DMS 273 treated with DMSO at 0.1 percent for 48 hours (cell line): Measurements from ENCODE around the gene CCR5AS.
"Not testable (repeated sequence)": the region's sequence is repeated elsewhere in the genome, so short reads cannot be mapped to it uniquely, and the experiment has no call there.

Source experiments
- DNase-seq: peaks from one replicate; lab custom pipeline; 2025; lab: John Stamatoyannopoulos, UW

Gene CCR5AS

DNA sequence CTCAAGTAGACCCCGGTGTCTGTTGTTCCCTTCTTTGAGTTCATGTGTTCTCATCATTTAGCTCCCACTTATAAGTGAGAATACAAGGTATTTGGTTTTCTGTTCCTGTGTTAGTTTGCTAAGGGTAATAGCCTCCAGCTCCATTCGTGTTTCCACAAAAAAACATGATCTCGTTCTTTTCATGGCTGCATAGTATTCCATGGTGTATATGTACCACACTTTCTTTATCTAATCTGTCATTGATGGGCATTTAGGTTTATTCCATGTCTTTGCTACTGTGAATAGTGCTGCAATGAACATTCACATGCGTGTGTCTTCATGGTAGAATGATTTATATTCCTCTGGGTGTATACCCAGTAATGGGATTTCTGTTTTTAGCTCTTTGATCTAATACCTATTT is 4.0 kb downstream of the CCR5AS start:
- not testable (repeated sequence) for DNase-seq

DNA sequence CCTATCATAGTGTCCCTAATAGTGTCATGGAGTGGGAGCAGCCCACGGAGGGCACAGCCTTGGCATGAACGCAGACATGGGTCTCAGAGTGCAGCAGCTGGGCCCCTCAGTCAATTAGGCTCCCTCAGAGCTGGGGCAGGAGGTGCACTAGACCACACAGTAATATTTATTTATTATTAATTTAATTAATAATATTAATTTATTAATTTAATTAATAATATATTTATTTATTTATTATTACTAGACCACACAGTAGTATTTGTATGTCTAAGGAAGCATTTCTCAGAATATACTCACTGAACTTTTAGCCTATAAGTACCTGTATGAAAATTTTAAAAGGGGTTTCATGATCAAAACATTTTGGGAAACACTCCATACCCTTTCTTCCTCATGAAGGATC is 5.3 kb downstream of the CCR5AS start:
- DNase-seq: no peak

DNA sequence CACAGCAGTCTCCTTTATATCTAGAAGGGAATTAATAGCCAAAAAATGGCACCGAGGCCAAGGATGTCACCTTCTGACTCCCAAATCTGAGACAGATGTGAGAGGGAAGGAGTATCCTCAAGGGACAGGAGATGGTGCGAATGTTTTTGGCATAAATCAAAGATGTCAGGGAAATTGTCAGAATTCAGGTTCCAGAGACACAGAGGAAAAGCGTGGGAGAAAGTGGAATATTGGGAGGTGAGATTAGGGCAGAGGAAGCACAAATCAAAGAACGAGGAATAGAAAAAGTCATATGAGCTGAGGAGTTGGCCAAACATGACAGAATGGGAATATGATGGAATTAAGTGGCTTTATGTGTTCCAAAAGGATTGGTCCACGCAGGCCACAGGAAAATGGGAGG is 6.0 kb downstream of the CCR5AS start:
- DNase-seq: no peak

DNA sequence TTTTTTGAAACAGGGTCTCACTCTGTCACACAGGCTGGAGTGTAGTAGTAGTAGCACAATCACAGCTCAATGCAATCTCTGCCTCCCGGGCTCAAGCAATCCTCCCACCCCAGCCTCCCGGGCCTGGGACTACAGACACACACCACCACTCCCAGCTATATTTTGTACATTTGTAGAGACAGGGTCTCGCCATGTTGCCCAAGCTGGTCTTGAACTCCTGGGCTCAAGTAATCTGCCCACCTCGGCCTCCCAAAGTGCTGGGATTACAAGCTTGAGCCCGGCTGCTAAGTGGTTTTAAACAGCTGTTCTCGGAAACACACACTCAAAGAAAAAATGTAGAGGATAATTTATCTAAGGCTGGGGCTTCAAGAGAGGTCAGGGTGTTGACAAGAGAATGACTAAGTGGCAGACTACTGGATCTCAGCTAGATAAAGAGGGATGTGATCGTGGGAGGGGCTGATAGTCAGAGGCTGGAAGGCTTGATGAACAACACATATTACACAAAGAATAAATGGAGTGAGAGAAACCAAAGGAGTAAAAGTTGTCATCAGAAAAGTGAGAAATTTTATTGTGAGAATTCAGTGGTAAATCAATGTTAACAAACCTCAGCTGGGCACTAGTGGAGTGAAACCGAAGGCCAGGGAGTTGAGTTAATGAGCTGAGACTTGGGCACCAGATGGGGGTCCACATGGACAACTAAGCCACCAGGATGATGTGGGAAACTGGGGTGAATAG is 6.7 kb downstream of the CCR5AS start:
- no peak for DNase-seq

DNA sequence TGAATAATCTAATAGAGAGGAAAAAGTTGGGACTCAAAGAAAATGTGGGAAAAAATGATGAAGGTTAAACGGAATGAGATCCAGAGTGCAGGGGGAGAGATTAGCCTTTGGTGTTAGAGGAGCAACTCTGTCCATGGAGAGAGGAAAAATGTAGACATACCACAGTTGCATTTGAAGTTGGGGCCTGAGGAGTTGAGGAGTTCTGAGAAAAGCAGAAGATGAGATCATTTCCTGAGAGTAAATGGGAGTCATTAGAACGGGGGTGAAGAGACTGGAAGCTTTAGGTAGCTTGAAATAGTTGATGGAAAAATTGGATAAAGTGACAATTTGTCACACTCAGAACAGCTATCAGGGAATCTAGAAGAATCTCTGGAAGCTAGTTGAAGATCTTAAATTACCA is 7.3 kb downstream of the CCR5AS start:
- DNase-seq: no peak

DNA sequence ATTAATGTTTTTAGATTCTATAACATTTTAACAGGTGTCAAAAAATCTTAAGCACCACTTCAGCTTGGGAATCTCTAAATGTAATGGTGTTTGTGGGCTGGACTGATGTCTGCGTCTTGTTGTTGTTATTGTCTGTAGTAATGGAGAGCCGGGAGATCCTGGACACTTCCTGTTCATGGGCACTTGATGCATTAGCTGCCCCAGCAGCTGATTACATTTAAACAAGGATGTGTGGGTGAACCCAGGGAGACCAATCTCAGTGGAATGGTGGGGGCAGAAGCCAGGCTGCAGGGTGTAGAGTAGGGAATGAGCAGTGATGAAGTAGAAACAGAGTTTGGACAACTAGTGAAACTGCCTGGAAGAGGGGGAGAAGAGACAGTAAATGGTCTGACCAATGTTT is 7.8 kb downstream of the CCR5AS start:
- DNase-seq: no peak

DNA sequence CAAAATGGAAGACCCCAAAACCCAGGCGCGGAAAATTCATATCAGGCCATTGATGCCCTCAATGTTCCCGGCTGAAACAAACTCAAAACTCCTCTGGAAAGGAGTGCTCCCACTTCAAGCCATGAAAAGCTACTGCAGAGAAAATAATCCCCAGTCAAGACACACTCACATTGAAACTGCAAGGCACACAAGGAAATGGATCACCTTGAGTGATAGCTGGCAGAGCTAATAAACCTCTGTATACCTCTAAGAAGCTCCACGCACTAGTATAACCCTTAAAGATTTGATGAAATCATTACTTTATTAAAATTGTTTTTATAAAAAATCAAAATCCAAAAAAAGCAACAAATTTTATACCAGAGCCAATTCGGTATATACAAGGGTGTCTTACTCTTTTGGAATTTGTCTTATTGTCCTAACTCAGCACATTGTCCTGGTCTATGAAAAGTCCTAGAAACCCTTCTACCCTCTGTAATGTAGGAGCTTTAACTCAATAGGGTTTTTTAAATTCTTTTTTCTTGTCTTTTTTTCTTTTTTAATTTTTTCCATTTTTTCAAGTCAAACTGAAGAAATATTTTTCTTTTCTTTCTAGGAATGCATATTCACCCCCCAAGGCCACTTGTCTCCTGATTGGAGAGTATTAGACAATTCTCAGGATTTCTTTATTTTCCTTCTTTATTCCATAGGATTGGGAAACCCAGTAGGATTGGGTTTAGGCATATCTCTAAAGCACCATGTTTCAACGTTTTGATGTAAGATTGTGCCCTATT is 8.5 kb downstream of the CCR5AS start:
- DNase-seq: no peak

DNA sequence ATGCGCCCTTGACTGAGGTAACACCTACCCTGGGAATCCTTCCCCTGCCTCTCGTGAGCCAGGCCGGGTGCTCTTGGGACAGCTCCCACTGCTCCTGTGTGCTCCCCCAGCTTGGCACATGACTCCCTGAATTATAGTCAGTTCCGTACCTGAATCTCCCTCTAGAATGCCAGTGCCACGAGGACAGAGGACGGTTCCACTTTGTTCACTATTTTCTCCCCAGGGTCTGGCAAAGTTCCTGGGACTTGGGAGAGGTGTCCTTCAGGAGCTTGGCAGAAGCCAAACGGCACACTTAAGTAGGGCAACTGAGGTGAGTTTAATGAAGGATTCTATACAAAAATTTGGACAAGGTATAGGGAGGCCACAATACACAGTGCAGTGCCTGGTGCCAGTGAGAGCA is 9.8 kb downstream of the CCR5AS start:
- DNase-seq: no peak

DNA sequence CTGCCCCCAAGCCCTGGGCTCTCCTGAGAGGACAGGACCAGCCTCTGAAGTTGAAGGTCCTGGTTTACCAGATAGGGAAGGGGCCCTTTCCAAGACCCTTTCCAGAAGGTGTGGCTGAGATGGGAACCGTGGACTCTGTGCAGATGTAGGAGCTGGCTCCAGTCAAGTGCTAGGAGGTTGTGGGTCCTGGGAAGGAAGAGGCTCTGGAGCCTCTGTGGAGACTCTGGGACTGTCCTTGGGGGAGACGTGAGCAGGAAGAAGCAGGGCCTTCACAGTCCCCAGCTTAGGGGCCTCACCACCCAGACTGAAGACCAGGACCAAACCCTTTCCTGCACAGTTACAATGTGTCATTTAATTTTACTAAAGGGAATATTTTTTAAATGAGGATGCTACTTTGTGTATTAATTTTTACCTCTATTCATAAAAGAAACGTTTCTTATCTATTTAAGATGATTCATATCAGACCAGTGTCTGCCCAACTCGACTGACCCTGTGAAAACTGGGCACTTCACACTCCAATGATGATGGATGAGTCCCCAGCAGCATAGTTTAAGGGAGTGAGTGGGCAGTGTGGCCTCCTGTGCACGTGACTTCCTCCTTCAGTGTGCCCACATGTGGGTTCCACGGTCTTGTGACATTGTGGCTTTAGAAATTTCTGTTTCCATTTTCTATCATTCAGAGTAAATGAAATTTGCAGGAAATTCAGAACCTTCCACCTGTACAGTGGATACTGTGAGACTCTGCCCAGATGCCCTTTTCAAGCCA is 10.9 kb downstream of the CCR5AS start:
- DNase-seq: no peak

DNA sequence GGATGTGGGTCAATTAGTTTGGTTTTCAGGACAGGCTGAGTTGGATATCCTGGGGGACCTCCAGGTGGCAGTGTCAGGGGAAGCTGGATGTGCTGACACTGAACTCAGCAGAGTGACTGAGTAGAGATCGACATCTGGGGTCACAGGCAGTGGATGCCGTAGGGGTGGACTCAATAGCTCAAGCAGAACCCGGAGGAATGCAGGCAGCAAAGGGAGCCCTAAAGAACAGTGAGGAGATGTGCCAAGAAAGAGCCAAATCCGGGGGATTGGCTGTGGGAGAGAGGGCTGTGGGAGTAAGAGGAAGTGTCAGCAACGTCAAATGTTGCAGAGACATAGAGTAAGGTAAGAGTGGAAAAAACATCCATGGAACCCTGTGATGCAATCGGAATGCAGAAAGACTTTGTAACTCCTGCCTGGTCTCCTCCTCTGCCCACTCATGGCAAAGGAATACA is 11.6 kb downstream of the CCR5AS start:
- no peak for DNase-seq

DNA sequence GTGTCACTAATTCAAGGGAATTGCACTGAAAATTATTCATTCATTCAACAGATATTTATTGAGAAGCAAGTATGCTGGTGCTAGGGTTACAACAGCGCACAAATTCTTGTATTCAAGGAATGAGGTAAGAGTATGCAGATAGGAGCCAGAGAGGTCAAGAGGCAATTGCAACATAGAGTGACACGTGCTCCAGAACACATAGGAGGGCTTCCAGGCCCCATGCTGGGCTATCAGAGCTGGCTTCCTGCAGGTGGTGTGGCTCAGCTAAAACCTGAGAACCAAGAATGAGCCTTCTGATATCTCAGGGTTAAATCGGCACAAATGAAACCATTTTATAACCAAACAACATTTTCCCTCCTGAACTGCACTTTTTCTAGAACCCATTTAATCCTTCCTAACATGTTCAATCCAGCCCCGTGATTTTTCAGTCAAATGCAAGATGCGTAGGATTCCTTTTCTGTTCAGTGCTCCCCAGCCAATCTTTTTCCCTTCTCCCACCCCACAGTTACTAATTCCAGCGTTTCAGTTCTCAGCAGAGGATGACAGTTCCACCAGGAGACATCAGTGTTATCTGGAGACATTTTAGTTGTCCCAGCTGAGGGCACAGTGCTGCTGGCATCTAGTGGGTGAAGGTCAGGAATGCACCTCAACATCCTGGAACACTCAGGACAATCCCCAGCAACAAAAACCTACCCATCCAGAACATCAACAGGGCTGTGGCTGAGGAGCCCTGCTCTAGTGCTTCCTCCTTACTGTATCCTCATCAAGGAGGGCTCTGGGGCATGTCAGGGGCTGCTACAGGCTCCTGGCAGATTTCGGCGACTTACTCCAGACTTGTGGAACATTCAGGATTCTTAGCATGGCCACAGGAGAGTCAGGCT is 13.1 kb downstream of the CCR5AS start:
- no peak for DNase-seq

DNA sequence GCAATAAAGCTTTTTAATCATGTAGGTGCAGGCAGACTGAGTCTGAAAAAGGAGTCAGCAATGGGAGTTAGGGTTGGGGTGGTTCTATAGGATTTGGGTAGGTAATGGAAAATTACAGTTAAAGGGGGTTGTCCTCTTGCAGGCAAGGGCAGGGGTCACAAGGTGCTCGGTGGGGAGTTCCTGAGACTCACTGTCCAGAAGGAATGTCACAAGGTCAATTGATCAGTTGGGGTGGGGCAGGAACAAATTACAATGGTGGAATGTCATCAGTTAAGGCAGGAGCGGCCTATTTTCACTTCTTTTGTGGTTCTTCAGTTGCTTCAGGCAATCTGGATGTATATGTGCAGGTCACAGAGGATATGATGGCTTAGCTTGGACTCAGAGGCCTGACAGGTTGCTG is 13.9 kb downstream of the CCR5AS start:
- DNase-seq: no peak

DNA sequence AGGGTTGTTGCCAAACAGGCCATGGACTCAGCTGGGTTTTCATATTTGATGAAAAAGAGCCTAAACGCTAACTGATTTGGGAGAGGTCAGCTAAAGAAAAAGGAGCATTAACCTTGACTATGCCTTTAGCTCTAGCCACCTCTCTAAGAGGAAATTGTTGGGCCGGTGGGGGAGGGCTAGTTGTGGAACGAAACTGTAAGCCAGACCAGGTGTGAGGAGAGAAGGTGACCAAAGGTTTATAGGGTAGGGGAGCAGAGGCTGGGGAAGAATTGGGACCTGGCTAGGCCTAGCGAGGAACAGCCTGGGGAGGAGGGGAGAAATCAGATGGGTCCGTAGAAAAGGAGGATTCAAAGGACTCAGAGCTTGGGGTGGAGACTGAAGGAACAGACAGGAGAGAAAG is 15.3 kb downstream of the CCR5AS start:
- DNase-seq: not testable (repeated sequence)

DNA sequence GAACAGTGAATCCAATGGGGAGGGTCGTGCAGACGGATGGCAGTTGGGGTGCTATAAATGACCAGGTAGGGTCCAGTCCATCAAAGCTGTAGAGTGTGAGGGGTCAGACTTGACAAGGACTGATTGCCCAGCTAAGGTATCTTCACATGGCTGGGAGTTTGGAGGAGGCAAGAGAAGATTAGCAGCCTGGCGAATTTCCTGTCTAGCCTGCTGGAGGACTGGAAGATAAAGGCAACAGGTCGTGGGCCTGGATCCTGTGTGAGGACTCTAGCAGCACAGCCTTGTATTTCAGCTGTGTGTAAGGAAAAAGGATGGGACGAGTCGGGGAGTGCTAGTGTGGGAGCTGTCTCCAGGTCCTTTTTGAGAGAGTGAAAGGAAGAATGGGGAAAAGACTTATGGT is 17.6 kb downstream of the CCR5AS start:
- no peak for DNase-seq

DNA sequence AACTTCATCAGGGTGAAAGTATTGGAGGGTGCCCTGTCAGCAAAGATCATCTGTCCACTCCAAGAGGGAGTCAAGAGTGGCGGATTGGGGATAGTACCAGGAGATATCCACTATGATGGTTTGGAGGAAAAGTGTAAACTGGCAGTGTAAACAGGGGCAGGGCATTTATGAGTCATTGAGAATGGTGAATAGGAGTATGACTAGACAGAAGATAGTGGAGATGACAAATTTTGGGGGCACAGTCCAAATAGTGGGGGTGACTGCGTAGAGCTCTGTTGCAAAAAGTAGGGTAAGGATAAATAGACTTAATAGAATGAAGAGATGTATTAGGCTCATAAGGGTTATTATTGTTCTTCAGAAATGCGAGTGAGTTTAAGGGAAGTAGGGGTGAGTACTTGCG is 18.0 kb downstream of the CCR5AS start:
- not testable (repeated sequence) for DNase-seq

DNA sequence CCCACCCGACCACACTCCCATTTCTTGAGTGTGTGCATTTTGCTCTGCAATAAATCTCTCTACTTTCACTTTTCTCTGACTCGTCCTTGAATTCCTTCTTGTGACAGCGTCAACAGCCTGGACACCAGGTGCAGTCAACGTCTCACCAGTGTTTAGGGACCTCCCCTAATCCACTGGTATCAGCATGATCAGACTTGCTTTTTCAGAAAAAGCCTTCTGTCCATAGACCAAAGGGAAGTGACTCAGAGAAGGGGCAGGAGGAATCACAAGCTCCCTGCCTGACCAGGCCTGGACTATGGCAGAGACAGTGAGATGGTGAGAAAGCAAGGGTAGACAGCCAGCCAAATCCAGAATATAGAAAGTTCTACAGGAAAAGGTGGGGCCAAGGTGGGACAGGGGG is 20.7 kb downstream of the CCR5AS start:
- no peak for DNase-seq

DNA sequence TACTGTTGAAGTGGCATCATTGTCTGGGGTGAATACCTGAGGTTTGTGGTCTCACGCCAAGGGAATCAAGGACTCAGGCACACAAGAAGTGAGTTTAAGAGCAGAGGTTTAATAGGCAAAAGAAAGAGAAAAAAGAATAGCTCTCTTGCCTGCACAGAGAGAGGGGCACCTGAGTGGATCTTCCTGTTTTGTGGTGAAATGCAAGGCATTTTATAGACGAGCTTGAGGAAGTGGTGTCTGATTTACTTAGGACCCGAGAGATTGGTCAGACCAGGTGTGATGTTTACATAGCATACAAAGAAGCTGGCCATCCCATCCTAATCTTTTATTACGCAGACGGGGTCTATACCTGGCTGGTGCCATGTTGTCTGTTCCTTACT is 22.9 kb downstream of the CCR5AS start:
- no peak for DNase-seq

DNA sequence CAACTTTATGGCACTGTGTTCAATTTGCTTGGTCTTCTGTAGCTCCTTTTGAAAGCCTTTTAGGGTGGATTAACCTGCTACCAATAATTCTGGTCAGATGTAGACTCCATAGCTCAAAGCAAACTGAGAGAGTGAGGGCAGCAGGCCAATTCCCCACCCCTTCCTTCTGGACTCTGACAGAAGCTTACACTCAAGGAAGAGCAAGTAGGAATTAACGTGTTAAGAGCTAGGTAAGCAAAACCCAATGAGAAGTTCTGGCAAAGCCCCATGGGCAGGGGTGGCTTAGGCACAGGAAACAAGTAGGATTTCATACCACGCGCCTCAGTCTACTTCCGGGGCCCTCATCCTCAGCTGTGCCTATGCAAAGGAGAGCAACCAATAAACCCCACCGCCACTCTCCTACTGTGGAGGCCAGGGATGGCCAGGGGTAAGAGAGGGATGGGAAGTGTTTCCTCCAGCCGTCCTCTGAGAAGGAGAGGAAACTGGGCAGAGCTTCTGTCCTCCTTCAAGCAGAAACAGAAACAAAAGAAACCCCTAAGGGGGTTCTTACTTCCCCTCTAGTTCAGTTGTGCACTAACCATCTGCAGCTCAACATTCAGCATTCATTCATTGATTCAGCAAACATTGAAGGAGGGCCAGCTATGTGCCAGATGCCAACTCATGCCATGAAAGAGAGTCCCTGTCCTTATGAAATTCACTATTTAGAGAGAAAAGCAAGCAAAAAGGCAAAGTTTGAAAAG is 23.5 kb downstream of the CCR5AS start:
- DNase-seq: no peak

DNA sequence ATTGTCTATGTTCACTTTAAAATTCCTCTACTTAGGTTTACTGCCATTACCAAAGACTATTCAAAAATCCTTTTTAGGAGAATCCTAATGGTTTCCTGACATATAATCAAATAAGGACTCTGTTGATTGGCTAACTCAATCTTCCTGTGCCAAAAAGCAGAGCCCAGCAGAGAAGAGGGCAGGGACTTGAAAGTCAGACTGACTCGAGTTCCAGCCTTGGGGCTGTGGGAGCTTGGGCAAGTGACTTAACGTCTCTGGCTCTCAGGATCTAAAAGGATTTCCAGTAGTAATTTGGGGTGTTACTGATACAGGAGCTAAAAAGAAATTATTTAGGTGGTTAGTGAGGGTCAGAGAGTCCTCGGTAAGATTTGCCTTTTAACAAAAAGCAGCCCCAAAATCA is 25.2 kb downstream of the CCR5AS start:
- no peak for DNase-seq

DNA sequence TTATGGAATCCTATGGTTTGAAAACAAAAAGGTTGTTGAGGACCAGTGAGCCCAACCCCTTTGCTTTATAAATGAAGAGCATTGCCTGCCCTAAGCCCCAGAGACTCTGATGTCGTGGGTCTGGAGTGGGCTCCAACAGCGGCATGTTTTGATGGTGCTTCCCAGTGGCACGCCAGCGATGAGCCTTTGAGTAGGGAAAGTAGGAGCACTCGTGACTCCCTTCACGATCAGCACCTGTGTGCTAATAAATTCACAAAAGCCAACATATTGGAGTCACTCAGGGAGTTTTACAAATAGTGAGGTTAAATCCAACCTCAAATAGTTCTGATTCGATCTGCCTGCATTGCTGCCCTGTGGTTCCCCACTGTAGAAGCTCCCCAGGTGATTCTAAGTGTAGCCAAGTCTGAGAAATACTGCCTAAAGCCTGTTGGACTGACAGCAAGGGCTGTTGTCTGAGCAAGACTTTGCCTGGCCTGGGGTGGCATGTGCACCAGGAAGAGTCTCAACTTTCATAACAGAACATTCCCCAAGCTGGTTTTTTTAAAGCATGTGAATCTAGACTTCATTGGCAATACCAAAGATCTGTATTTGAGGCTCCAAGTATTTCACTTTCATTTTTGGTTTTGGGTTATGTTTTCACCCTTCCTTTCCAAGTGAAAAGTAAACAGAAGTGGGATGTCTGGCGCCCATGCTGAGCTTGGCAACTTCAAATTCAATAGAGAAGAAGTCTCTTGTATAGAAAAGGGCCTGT is 26.2 kb downstream of the CCR5AS start:
- DNase-seq: no peak
